GM06990 (cell line): ENCODE measurements around the gene CEP20.
"Not testable (repeated sequence)": the region's sequence is repeated elsewhere in the genome, so short reads cannot be mapped to it uniquely, and the experiment has no call there.

Experiments used
- DNase-seq: peaks from one replicate; pipeline ENCODE4 v3.0.0-alpha.2; 2011; ENCODE audit not compliant: insufficient read length; ENCODE audit errors: extremely low read depth
- H3K27me3 ChIP-seq: replicated peaks from 2 replicates; pipeline ENCODE4 v1.6.0; 2011; ENCODE audit warnings: low read length; ENCODE audit not compliant: control insufficient read depth, insufficient read depth
- H3K36me3 ChIP-seq: 2 replicates; pipeline ENCODE4 v1.5.1; 2011; ENCODE audit warnings: low read length; ENCODE audit not compliant: control insufficient read depth, insufficient read depth
- H3K4me3 ChIP-seq: replicated peaks from 2 replicates; pipeline ENCODE4 v1.5.1; 2011; ENCODE audit warnings: low read depth, mild to moderate bottlenecking, control low read depth, low read length
- TF ChIP-seq, protein P1 (sequence below): IDR thresholded peaks from 2 replicates; pipeline ENCODE4 v1.5.1; 2011; ENCODE audit warnings: low read length, control low read depth, mild to moderate bottlenecking, inconsistent platforms; ENCODE audit not compliant: insufficient read depth, poor library complexity, severe bottlenecking

Gene CEP20

DNA sequence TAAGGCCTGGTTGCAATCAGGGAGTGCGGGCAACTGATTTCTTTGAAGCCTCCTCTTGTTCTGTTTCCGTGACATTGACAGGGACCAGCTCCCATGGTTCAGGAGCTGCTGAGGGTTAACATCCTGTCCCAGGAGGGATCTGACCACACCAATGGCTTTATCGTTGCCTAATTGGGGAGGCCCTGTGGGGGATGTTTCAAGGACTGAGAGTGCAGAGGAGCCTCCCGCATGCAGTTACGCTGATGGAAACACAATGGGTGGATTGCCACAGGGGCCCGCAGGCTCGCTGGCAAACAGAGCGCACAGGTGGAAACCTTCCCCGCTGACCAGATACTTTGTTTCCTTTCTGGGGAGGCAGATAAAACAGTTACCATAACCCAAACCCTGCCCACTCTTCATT is 37.2 kb upstream of the CEP20 start:
- TF ChIP-seq, protein P1, sequence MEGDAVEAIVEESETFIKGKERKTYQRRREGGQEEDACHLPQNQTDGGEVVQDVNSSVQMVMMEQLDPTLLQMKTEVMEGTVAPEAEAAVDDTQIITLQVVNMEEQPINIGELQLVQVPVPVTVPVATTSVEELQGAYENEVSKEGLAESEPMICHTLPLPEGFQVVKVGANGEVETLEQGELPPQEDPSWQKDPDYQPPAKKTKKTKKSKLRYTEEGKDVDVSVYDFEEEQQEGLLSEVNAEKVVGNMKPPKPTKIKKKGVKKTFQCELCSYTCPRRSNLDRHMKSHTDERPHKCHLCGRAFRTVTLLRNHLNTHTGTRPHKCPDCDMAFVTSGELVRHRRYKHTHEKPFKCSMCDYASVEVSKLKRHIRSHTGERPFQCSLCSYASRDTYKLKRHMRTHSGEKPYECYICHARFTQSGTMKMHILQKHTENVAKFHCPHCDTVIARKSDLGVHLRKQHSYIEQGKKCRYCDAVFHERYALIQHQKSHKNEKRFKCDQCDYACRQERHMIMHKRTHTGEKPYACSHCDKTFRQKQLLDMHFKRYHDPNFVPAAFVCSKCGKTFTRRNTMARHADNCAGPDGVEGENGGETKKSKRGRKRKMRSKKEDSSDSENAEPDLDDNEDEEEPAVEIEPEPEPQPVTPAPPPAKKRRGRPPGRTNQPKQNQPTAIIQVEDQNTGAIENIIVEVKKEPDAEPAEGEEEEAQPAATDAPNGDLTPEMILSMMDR, result no peak
- no peak overlapping the region for H3K4me3 ChIP-seq
- no peak for DNase-seq
- H3K36me3 ChIP-seq, result no peaks in the 10 kb centered on the region
- H3K27me3 ChIP-seq, result no peaks in the 10 kb centered on the region

DNA sequence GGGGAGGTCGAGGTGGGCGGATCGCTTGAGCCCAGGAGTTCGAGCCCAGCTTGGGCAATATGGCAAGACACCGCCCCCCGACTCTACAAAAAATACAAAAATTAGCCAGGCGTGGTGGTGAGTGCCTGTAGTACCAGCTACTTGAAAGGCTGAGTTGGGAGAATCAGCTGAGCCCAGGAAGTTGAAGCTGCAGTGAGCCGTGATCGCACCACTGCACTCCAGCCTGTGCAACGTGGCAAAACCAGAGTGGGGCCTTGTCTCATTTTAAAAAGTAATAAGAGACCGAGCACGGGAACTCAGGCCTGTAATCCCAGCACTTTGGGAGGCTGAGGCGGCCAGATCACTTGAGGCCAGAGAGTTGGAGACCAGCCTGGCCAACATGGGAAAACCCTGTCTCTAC is 36.6 kb upstream of the CEP20 start:
- H3K36me3 ChIP-seq, result no peaks in the 10 kb centered on the region
- H3K4me3 ChIP-seq, result no peak overlapping the region
- DNase-seq, result no peak
- TF ChIP-seq, protein P1, result no peak
- no peaks in the 10 kb centered on the region for H3K27me3 ChIP-seq

DNA sequence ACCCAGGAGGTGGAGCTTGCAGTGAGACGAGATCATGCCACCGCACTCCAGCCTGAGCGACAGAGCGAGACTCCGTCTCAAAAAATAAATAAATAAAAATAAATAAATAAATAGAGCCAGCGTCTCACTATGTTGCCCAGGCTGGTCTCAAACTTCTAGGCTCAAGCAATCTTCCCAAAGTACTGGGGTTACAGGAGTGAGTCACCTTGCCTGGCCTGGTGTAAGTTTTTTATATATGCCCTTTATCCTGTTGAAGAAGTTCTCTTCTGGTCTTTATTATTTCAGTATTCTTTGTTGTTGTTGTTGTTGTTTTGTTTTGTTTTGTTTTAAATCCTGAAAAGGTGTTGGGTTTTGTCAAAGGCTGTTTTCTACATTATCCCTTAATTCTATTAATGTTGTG is 30.9 kb upstream of the CEP20 start:
- Histone ChIP-seq H3K4me3 (no peak overlapping the region), H3K27me3 (no peaks in the 10 kb centered on the region), H3K36me3 (no peaks in the 10 kb centered on the region)
- DNase-seq, result no peak
- TF ChIP-seq, protein P1, result no peak

DNA sequence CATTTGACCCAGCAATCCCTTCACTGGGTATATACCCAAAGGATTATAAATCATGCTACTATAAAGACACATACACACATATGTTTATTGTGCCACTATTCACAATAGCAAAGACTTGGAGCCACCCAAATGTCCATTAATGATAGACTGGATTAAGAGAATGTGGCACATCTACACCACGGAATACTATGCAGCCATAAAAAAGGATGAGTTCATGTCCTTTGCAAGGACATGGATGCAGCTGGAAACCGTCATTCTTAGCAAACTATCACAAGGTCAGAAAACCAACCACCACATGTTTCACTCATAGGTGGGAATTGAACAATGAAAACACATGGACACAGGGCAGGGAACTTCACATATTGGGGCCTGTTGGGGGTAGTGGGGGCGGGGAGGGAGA is 29.9 kb upstream of the CEP20 start:
- not testable (repeated sequence) for DNase-seq, H3K4me3 ChIP-seq, H3K27me3 ChIP-seq, H3K36me3 ChIP-seq

DNA sequence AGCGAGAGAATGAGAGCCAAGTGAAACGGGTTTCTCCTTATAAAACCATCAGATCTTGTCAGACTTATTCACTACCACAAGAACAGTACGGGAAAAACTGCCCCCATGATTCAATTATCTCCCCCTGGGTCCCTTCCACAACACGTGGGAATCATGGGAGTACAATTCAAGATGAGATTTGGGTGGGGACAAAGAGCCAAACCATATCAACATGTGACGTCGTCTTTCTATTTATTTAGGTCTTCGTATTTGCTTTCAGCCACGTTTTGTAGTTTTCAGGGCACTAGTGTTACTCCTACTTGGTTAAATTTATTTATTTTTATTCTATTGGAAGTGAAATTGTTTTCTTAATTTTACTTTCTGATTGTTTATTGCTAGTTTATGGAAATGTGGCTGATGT is 27.9 kb upstream of the CEP20 start:
- no peak for DNase-seq
- TF ChIP-seq, protein P1, result no peak
- Histone ChIP-seq H3K36me3 (no peaks in the 10 kb centered on the region), H3K4me3 (no peak overlapping the region), H3K27me3 (no peaks in the 10 kb centered on the region)

DNA sequence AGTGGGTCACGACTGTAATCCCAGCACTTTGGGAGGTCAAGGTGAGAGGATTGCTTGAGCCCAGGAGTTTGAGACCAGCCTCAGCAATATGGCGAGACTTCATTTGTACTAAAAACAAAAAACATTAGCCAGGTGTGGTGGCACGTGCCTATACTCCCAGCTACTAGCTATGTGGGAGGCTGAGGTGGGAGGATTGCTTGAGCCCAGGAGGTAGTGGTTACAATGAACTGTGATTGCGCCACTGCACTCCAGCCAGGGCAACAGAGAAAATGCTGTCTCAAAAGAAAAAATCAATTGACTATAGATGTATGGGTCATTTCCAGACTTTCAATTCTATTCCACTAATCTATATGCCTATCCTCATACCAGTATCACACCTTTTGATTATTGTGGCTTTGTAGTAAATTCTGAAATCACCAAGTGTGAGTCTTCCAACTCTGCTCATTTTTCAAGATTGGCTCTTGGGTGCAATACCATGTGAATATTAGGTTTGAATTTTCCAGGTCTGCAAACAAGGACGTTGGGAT is 27.2 kb upstream of the CEP20 start:
- TF ChIP-seq, protein P1, result no peak
- H3K36me3 ChIP-seq, result no peaks in the 10 kb centered on the region
- H3K4me3 ChIP-seq, result no peak overlapping the region
- DNase-seq, result no peak
- H3K27me3 ChIP-seq, result no peaks in the 10 kb centered on the region
